Gastroesophageal sphincter (tissue), 4 donors: ENCODE results near the gene RNF44. TPM values are rescaled to one million over a fixed set of nuclear protein-coding genes. Genes with fewer than 3 reads are reported as not detected.

ENCODE experiments used
- ATAC-seq: fragments of 150-250 bp; one replicate; pipeline ENCODE4 v1.9.1; 2016; ENCODE audit warnings: mild to moderate bottlenecking, moderate library complexity
- H3K27ac ChIP-seq, 4 donors: fragments of 200-600 bp; sonication (generic) in 3 of 4; 1 replicate in 3 of 4; 2 replicates in 1 of 4; pipeline ENCODE4 v1.5.1; 2016 to 2019
- H3K27me3 ChIP-seq: fragments of 200-600 bp; sonication (generic); one replicate; pipeline ENCODE4 v1.5.1; 2019
- H3K36me3 ChIP-seq, 2 donors: fragments of 200-600 bp; sonication (generic); one replicate each; pipeline ENCODE4 v1.5.1; 2019; ENCODE audit warnings: control low read depth in 1 of 2
- H3K4me1 ChIP-seq, 3 donors: fragments of 200-600 bp; sonication (generic); 1 replicate in 2 of 3; 2 replicates in 1 of 3; pipeline ENCODE4 v1.5.1; 2016 to 2019; ENCODE audit warnings: control low read depth in 2 of 3
- H3K4me3 ChIP-seq, 2 donors: fragments of 200-600 bp; sonication (generic); one replicate each; pipeline ENCODE4 v1.5.1; 2019; ENCODE audit warnings: mild to moderate bottlenecking in 1 of 2, moderate library complexity in 1 of 2
- H3K9me3 ChIP-seq, 3 donors: fragments of 200-600 bp; sonication (generic); one replicate each; pipeline ENCODE4 v1.5.1; 2017 to 2019; ENCODE audit warnings: control low read depth in 2 of 3
- EP300 ChIP-seq: sonication (generic); formaldehyde crosslinking; IDR thresholded peaks from one replicate; pipeline ENCODE4 v1.6.1; 2017; ENCODE audit warnings: antibody characterized with exemption, mild to moderate bottlenecking
- POLR2A ChIP-seq, 2 donors: fragments of 450-650 bp; IDR thresholded peaks; one replicate each; pipeline ENCODE4 v1.6.1; 2017; ENCODE audit warnings: antibody characterized with exemption in 2 of 2, mild to moderate bottlenecking in 2 of 2, moderate library complexity in 1 of 2
- POLR2AphosphoS5 ChIP-seq: sonication (generic); formaldehyde crosslinking; IDR thresholded peaks from one replicate; pipeline ENCODE4 v1.6.1; 2017; ENCODE audit warnings: antibody characterized with exemption
- WGBS, 2 donors: methylation state at CpG; one replicate each; pipeline ENCODE4 v1.1.5; 2018; ENCODE audit warnings: low coverage in 1 of 2; 5-methylcytosine and 5-hydroxymethylcytosine counted together
- total RNA-seq, 4 donors: library from RNA; depleted of rRNA; stranded (reverse); fragments of >200 nt; gene quantifications; one replicate each; pipeline ENCODE4 v1.1.0, GENCODE V29; 2016
- TF ChIP-seq, protein P1 (sequence below), 4 experiments: fragments of 200-600 bp in 2 of 4; fragments of 450-650 bp in 2 of 4; sonication (generic) in 1 of 4; IDR thresholded peaks; one replicate each; pipeline ENCODE4 v1.5.1; 2017 to 2019; ENCODE audit warnings: antibody characterized with exemption in 4 of 4, mild to moderate bottlenecking in 2 of 4, moderate library complexity in 2 of 4

RNF44 gene
- total RNA-seq, 4 donors from 2014 or later: 8.9 to 15.9 (median 12.4) TPM

DNA sequence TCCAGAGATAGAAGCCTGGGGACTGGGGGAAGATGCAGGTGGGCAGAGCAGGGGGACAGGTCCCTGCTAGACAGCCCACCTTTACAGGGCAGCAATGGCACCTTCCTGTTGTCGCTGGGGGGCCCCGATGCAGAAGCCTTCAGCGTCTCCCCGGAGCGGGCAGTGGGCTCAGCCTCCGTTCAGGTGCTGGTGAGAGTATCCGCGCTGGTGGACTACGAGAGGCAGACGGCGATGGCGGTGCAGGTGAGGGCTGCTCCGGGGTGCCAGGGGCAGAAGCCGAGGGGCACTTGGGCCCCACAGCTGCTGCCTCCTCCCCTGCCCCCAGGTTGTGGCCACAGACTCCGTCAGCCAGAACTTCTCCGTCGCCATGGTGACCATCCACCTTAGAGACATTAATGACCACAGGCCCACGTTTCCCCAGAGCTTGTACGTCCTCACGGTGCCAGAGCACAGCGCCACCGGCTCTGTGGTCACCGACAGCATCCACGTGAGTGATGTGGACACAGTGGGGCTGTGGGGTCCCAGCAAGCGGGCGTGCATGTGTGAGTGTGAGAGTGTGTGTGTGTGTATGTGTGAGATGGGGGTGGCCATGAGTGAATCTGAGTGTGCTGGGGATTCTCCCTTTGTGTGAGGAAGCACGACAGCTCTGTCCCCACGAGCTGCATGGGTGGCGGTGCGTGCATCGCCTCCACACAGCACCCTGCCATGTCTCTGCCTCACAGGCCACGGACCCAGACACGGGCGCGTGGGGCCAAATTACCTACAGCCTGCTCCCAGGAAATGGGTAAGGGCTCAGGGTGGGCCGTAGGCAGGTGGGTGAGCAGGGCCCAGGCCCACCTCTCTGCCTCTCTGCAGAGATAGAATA lies 40.3 kb upstream of the RNF44 start:
- no peak for TF ChIP-seq POLR2A (IDR thresholded peaks at IDR 0.05)
- no peak for TF ChIP-seq POLR2AphosphoS5
- TF ChIP-seq, protein P1, sequence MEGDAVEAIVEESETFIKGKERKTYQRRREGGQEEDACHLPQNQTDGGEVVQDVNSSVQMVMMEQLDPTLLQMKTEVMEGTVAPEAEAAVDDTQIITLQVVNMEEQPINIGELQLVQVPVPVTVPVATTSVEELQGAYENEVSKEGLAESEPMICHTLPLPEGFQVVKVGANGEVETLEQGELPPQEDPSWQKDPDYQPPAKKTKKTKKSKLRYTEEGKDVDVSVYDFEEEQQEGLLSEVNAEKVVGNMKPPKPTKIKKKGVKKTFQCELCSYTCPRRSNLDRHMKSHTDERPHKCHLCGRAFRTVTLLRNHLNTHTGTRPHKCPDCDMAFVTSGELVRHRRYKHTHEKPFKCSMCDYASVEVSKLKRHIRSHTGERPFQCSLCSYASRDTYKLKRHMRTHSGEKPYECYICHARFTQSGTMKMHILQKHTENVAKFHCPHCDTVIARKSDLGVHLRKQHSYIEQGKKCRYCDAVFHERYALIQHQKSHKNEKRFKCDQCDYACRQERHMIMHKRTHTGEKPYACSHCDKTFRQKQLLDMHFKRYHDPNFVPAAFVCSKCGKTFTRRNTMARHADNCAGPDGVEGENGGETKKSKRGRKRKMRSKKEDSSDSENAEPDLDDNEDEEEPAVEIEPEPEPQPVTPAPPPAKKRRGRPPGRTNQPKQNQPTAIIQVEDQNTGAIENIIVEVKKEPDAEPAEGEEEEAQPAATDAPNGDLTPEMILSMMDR (IDR thresholded peaks at IDR 0.05): no peak
- no peak for TF ChIP-seq EP300
- peaks cover 26% of the 10 kb centered on the region for H3K27me3 ChIP-seq
- no peaks in the 10 kb centered on the region for H3K4me1 ChIP-seq
- no peak overlapping the region for H3K4me3 ChIP-seq
- 93% methylated on average over 5 of the region's 36 CpGs; no CpG with 5 or more reads in 1 of the 2 donors for WGBS, 2 donors
- no peaks in the 10 kb centered on the region for H3K36me3 ChIP-seq
- no peak overlapping the region for H3K27ac ChIP-seq
- H3K9me3 ChIP-seq: no peaks in the 10 kb centered on the region
- ATAC-seq: no peak

DNA sequence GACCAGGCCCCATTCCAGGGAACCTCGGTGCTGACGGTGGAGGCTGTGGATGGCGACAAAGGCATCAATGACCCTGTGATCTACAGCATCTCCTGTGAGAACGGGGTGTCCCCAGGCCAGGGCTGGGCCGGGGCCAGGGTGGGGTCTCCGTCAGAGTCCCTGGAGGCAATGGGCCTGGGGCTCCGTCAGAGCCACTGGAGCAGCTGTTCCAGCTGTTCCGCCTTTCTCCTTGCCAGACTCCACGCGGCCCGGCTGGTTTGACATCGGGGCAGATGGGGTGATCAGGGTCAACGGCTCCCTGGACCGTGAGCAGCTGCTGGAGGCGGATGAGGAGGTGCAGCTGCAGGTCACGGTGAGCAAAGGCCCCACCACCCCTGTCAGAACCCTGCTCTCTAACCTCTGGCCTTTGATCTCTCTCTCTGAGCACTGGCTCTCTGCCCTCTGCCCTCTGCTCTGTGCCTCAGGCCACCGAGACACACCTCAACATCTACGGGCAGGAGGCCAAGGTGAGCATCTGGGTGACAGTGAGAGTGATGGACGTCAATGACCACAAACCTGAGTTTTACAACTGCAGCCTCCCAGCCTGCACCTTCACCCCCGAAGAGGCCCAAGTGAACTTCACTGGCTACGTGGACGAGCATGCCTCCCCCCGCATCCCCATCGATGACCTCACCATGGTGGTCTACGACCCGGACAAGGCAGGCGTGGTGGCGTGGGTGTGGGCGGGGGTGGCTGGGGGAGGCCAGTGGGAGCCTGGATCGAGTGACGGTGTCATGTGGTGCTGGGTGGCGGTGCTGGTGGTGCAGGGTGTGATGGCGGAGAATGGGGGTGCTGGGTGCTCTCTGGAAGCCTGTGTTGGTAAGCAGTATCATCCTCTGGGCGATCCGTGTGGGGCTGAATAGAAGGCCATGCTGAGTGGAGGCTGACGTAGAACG lies 38.6 kb upstream of the RNF44 start:
- Histone ChIP-seq H3K4me3 (no peak overlapping the region), H3K4me1 (no peaks in the 10 kb centered on the region), H3K27ac (no peak overlapping the region), H3K27me3 (peaks cover 37% of the 10 kb centered on the region), H3K9me3 (no peaks in the 10 kb centered on the region), H3K36me3 (no peaks in the 10 kb centered on the region)
- ATAC-seq: no peak
- TF ChIP-seq, protein P1 (IDR thresholded peaks at IDR 0.05): no peak
- no peak for TF ChIP-seq POLR2AphosphoS5
- WGBS, 2 donors: 62 to 80% methylated on average over 6 to 18 of the region's 37 CpGs

DNA sequence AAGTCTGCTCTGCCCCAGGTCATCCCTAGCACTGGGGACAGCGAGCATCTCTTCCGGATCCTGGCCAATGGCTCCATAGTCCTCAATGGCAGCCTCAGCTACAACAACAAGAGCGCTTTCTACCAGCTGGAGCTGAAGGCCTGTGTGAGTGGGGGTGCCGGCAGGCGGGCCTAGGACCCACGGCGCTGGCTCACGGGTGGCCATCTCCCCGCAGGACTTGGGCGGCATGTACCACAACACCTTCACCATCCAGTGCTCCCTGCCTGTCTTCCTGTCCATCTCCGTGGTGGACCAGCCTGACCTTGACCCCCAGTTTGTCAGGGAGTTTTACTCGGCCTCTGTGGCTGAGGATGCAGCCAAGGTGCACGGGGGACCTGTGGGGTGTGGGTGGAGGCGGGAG lies 37.9 kb upstream of the RNF44 start:
- Histone ChIP-seq H3K36me3 (no peaks in the 10 kb centered on the region), H3K27ac (no peak overlapping the region), H3K4me1 (no peaks in the 10 kb centered on the region), H3K4me3 (no peak overlapping the region), H3K9me3 (no peaks in the 10 kb centered on the region), H3K27me3 (peaks cover 41% of the 10 kb centered on the region)
- TF ChIP-seq, protein P1 (IDR thresholded peaks at IDR 0.05): no peak
- no peak for TF ChIP-seq POLR2A (IDR thresholded peaks at IDR 0.05)
- no peak for TF ChIP-seq EP300
- TF ChIP-seq POLR2AphosphoS5: no peak
- ATAC-seq: no peak
- 100% methylated on average over 2 of the region's 14 CpGs; no CpG with 5 or more reads in 1 of the 2 donors for WGBS, 2 donors

DNA sequence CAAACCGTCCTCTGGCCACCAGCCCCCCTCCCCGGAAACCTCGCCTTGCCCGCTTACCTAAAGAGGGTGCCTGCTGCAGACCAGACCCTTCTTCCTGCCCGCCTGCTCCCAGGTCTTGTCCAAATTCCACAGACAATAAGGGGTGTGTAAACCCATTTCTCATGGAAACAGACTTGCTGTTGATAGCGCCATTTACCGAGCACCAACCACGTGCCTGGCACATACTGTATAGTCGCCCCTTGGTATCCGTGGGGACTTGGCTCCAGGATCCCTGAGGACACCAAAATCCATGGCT lies 37.0 kb upstream of the RNF44 start:
- no peaks in the 10 kb centered on the region for H3K4me1 ChIP-seq
- H3K9me3 ChIP-seq: no peaks in the 10 kb centered on the region
- TF ChIP-seq, protein P1 (IDR thresholded peaks at IDR 0.05): no peak
- TF ChIP-seq POLR2A (IDR thresholded peaks at IDR 0.05) (no peak), EP300 (no peak), POLR2AphosphoS5 (no peak)
- WGBS, 2 donors: 62 to 72% methylated on average over 3 to 6 of the region's 10 CpGs
- H3K36me3 ChIP-seq: no peaks in the 10 kb centered on the region
- ATAC-seq: peak; percentile 19
- H3K27ac ChIP-seq: no peak overlapping the region
- H3K4me3 ChIP-seq: no peak overlapping the region
- peaks cover 49% of the 10 kb centered on the region for H3K27me3 ChIP-seq
